ENCODE results near the gene MTHFSD.

The MTHFSD gene

GRCh38 chr16:86581458-86581857, 26.4 kb upstream of the MTHFSD start:
- DNase-seq = no peak

- no peak for DNase-seq
Observed at GRCh38 chr16:86580791-86581170, 25.7 kb upstream of the MTHFSD start.

GRCh38 chr16:86580063-86580790, 25.2 kb upstream of the MTHFSD start:
- no peak for DNase-seq

- DNase-seq = no peak
Observed at GRCh38 chr16:86579268-86580062, 24.4 kb upstream of the MTHFSD start.

- DNase-seq = no peak
Observed at GRCh38 chr16:86578611-86579267, 23.7 kb upstream of the MTHFSD start.

- DNase-seq = no peak
Observed at GRCh38 chr16:86578061-86578599, 23.1 kb upstream of the MTHFSD start, which contains the start of gene FOXL1. Gene FOXL1, plus strand, starts transcription at chr16:86578549. Its CDS starts 175 bp downstream, at chr16:86578724.

GRCh38 chr16:86577314-86577971, 22.4 kb upstream of the MTHFSD start:
- no peak for DNase-seq

- no peak for DNase-seq
Observed at GRCh38 chr16:86576591-86577313, 21.7 kb upstream of the MTHFSD start.

- DNase-seq = no peak
Observed at GRCh38 chr16:86575754-86576557, 20.9 kb upstream of the MTHFSD start.

GRCh38 chr16:86575095-86575685, 20.2 kb upstream of the MTHFSD start:
- DNase-seq = no peak

GRCh38 chr16:86574646-86575045, 19.6 kb upstream of the MTHFSD start:
- DNase-seq = no peak

GRCh38 chr16:86573646-86574508, 18.8 kb upstream of the MTHFSD start:
- DNase-seq = no peak

- no peak for DNase-seq
Observed at GRCh38 chr16:86573215-86573614, 18.2 kb upstream of the MTHFSD start.

- DNase-seq = no peak
Observed at GRCh38 chr16:86572606-86573005, 17.6 kb upstream of the MTHFSD start.

GRCh38 chr16:86572041-86572521, 17.0 kb upstream of the MTHFSD start:
- no peak for DNase-seq

- DNase-seq = no peak
Observed at GRCh38 chr16:86571530-86571915, 16.5 kb upstream of the MTHFSD start.

- no peak for DNase-seq
Observed at GRCh38 chr16:86570558-86571529, 15.8 kb upstream of the MTHFSD start.

- DNase-seq = no peak
Observed at GRCh38 chr16:86569701-86570447, 14.8 kb upstream of the MTHFSD start.

Data from effector CD8-positive, alpha-beta T cell (primary cell).